Loucy (cell line): ENCODE data around the gene TCF7L2.

Experiments used
- H2AFZ ChIP-seq: fragments of 200-600 bp; sonication (generic); 2 replicates; pipeline ENCODE4 v1.6.0; 2016; ENCODE audit warnings: antibody characterized with exemption, mild to moderate bottlenecking, low read length, moderate library complexity
- H3F3A ChIP-seq: fragments of 200-600 bp; 2 replicates; pipeline ENCODE4 v1.6.0; 2016; ENCODE audit warnings: antibody characterized with exemption, low read depth, mild to moderate bottlenecking
- H3K27me3 ChIP-seq: fragments of 200-600 bp; sonication (generic); 2 replicates; pipeline ENCODE4 v1.6.1; 2014; ENCODE audit warnings: low read length, mild to moderate bottlenecking; ENCODE audit not compliant: insufficient read depth, poor library complexity, severe bottlenecking
- H3K36me3 ChIP-seq: fragments of 200-600 bp; sonication (generic); 2 replicates; pipeline ENCODE4 v1.6.1; 2016; ENCODE audit warnings: low read length; ENCODE audit not compliant: insufficient read depth
- H3K4me1 ChIP-seq: fragments of 200-600 bp; sonication (generic); 2 replicates; pipeline ENCODE4 v1.5.1; 2014; ENCODE audit warnings: low read length, mild to moderate bottlenecking; ENCODE audit not compliant: insufficient read depth, poor library complexity, severe bottlenecking
- H3K4me2 ChIP-seq: fragments of 200-600 bp; sonication (generic); 2 replicates; pipeline ENCODE4 v1.6.0; 2014; ENCODE audit warnings: antibody characterized with exemption, low read length, low read depth, mild to moderate bottlenecking; ENCODE audit not compliant: poor library complexity, severe bottlenecking
- H3K4me3 ChIP-seq: fragments of 200-600 bp; sonication (generic); 2 replicates; pipeline ENCODE4 v1.5.1; 2014; ENCODE audit warnings: low read length, mild to moderate bottlenecking, mixed read lengths; ENCODE audit not compliant: poor library complexity, severe bottlenecking
- H3K79me2 ChIP-seq: fragments of 200-600 bp; sonication (generic); 2 replicates; pipeline ENCODE4 v1.6.1; 2014; ENCODE audit warnings: low read length; ENCODE audit not compliant: insufficient read depth
- H3K9ac ChIP-seq: fragments of 200-600 bp; sonication (generic); 2 replicates; pipeline ENCODE4 v1.6.0; 2014; ENCODE audit warnings: mild to moderate bottlenecking, low read depth, low read length, moderate library complexity; ENCODE audit not compliant: poor library complexity, severe bottlenecking
- H3K9me2 ChIP-seq: fragments of 200-600 bp; sonication (generic); replicated peaks from 2 replicates; pipeline ENCODE4 v1.6.1; 2016; ENCODE audit warnings: low read depth, low read length, mixed read lengths
- H3K9me3 ChIP-seq: fragments of 200-600 bp; sonication (generic); 2 replicates; pipeline ENCODE4 v1.6.1; 2014; ENCODE audit warnings: mild to moderate bottlenecking, antibody characterized with exemption, low read length, low read depth; ENCODE audit not compliant: insufficient read depth
- H4K20me1 ChIP-seq: fragments of 200-600 bp; sonication (generic); 2 replicates; pipeline ENCODE4 v1.6.0; 2014; ENCODE audit warnings: antibody characterized with exemption, low read length, mild to moderate bottlenecking; ENCODE audit not compliant: insufficient read depth, poor library complexity, severe bottlenecking
- CTCF ChIP-seq: fragments of 200-600 bp; sonication (generic); conservative IDR thresholded peaks from 2 replicates; pipeline ENCODE4 v1.5.1; 2014; ENCODE audit warnings: mild to moderate bottlenecking, antibody characterized with exemption, low read length
- EZH2phosphoT487 ChIP-seq: fragments of 200-600 bp; IDR thresholded peaks from 2 replicates; pipeline ENCODE4 v1.6.1; 2018; ENCODE audit warnings: antibody characterized with exemption, mild to moderate bottlenecking, moderate library complexity, borderline replicate concordance

The TCF7L2 gene

GRCh38 chr10:113142601-113143362, 192.7 kb downstream of the TCF7L2 start:
- H3K36me3 ChIP-seq: peaks cover 18% of the 10 kb centered on the region; the same call in 1 of the 2 replicates
- no peak for TF ChIP-seq EZH2phosphoT487
- no peak for TF ChIP-seq CTCF
- no peaks in the 10 kb centered on the region for H4K20me1 ChIP-seq
- H2AFZ ChIP-seq: no peak overlapping the region
- H3K27me3 ChIP-seq: no peaks in the 10 kb centered on the region
- no peaks in the 10 kb centered on the region for H3K9me2 ChIP-seq
- peaks cover 3% of the 10 kb centered on the region for H3K4me1 ChIP-seq
- H3K9me3 ChIP-seq: no peaks in the 10 kb centered on the region
- no peaks in the 10 kb centered on the region for H3K79me2 ChIP-seq
- no peaks in the 10 kb centered on the region for H3F3A ChIP-seq
- no peak overlapping the region for H3K9ac ChIP-seq
- no peak overlapping the region for H3K4me3 ChIP-seq
- H3K4me2 ChIP-seq: no peak overlapping the region

GRCh38 chr10:113144576-113144975, 194.5 kb downstream of the TCF7L2 start:
- Histone ChIP-seq H3K9me2 (no peaks in the 10 kb centered on the region), H3K4me3 (no peak overlapping the region), H3F3A (no peaks in the 10 kb centered on the region), H3K4me2 (no peak overlapping the region), H2AFZ (no peak overlapping the region), H3K9me3 (no peaks in the 10 kb centered on the region), H3K4me1 (peaks cover 3% of the 10 kb centered on the region), H3K79me2 (no peaks in the 10 kb centered on the region), H3K27me3 (no peaks in the 10 kb centered on the region), H4K20me1 (no peaks in the 10 kb centered on the region), H3K9ac (no peak overlapping the region), H3K36me3 (peaks cover 27% of the 10 kb centered on the region; the same call in 1 of the 2 replicates)
- TF ChIP-seq EZH2phosphoT487 (no peak), CTCF (no peak)

GRCh38 chr10:113148071-113148825, 198.2 kb downstream of the TCF7L2 start:
- no peak overlapping the region for H3K9ac ChIP-seq
- H3K9me2 ChIP-seq: no peaks in the 10 kb centered on the region
- H3K36me3 ChIP-seq: peaks cover 50% of the 10 kb centered on the region; the same call in 1 of the 2 replicates
- H4K20me1 ChIP-seq: no peaks in the 10 kb centered on the region
- no peaks in the 10 kb centered on the region for H3K27me3 ChIP-seq
- no peak overlapping the region for H3K4me3 ChIP-seq
- H2AFZ ChIP-seq: no peak overlapping the region
- H3K79me2 ChIP-seq: no peaks in the 10 kb centered on the region
- no peaks in the 10 kb centered on the region for H3K9me3 ChIP-seq
- TF ChIP-seq EZH2phosphoT487 (no peak), CTCF (no peak)
- no peak overlapping the region for H3K4me2 ChIP-seq
- no peaks in the 10 kb centered on the region for H3F3A ChIP-seq
- H3K4me1 ChIP-seq: no peaks in the 10 kb centered on the region
